OCI-LY3 (cell line): ENCODE data around the gene GALNT10.

ENCODE experiments used
- H2AFZ ChIP-seq: fragments of 200-600, 300-600 bp; shearing (Covaris generic); 2 replicates; pipeline ENCODE4 v1.6.0; 2014; ENCODE audit warnings: antibody characterized with exemption, low read depth, low read length
- H3K27ac ChIP-seq: fragments of 200-600, 300-600 bp; sonication (generic); 2 replicates; pipeline ENCODE4 v1.5.1; 2014; ENCODE audit warnings: mild to moderate bottlenecking, low read length, moderate library complexity, mixed read lengths
- H3K27me3 ChIP-seq: fragments of 200-600, 300-600 bp; sonication (generic); 2 replicates; pipeline ENCODE4 v1.6.1; 2014; ENCODE audit warnings: low read depth, low read length, mixed read lengths
- H3K36me3 ChIP-seq: fragments of 200-600, 300-600 bp; sonication (generic); replicated peaks from 2 replicates; pipeline ENCODE3; 2014; ENCODE audit warnings: low read depth, low read length, mixed read lengths
- H3K4me1 ChIP-seq: fragments of 300-600, 200-600 bp; sonication (generic); 2 replicates; pipeline ENCODE4 v1.6.1; 2014; ENCODE audit warnings: low read length, mixed read lengths
- H3K4me2 ChIP-seq: fragments of 200-600, 300-600 bp; sonication (generic); 2 replicates; pipeline ENCODE4 v1.6.1; 2014; ENCODE audit warnings: low read length, mixed read lengths
- H3K4me3 ChIP-seq: fragments of 300-600, 200-600 bp; sonication (generic); 2 replicates; pipeline ENCODE4 v1.5.1; 2014; ENCODE audit warnings: antibody characterized with exemption, mild to moderate bottlenecking, low read length, moderate library complexity
- H3K79me2 ChIP-seq: fragments of 300-600, 200-600 bp; shearing (Covaris generic); 2 replicates; pipeline ENCODE4 v1.6.1; 2014; ENCODE audit warnings: mild to moderate bottlenecking, low read length, mixed read lengths
- H3K9ac ChIP-seq: fragments of 300-600, 200-600 bp; shearing (Covaris generic); 2 replicates; pipeline ENCODE4 v1.6.0; 2014; ENCODE audit warnings: mild to moderate bottlenecking, low read length, moderate library complexity
- H3K9me3 ChIP-seq: fragments of 200-600, 300-600 bp; shearing (Covaris generic); 2 replicates; pipeline ENCODE4 v1.6.1; 2014; ENCODE audit warnings: low read length, mixed read lengths; ENCODE audit not compliant: insufficient read depth
- H4K20me1 ChIP-seq: fragments of 200-600, 300-600 bp; sonication (generic); 2 replicates; pipeline ENCODE4 v1.6.1; 2016; ENCODE audit warnings: low read length, mixed read lengths; ENCODE audit not compliant: insufficient read depth
- CTCF ChIP-seq: fragments of 200-600, 300-600 bp; sonication (generic); IDR thresholded peaks from 2 replicates; pipeline ENCODE4 v1.5.1; 2014; ENCODE audit warnings: antibody characterized with exemption, low read length, low read depth
- EZH2phosphoT487 ChIP-seq: fragments of 200-600 bp; shearing (Covaris generic); IDR thresholded peaks from 2 replicates; pipeline ENCODE4 v1.6.1; 2018; ENCODE audit warnings: antibody characterized with exemption, mixed run types, low read depth

Gene GALNT10

GRCh38 chr5:154388842-154389241 is 198.3 kb downstream of the GALNT10 start:
- no peak for TF ChIP-seq EZH2phosphoT487
- H2AFZ ChIP-seq, result no peak overlapping the region
- no peak overlapping the region for H3K4me2 ChIP-seq
- H3K36me3 ChIP-seq, result no peaks in the 10 kb centered on the region
- H3K9me3 ChIP-seq, result no peaks in the 10 kb centered on the region; the same call in 1 of the 2 replicates
- H3K4me3 ChIP-seq, result no peak overlapping the region
- no peaks in the 10 kb centered on the region for H3K27me3 ChIP-seq
- H3K9ac ChIP-seq, result no peak overlapping the region
- peaks cover 19% of the 10 kb centered on the region for H3K4me1 ChIP-seq
- no peaks in the 10 kb centered on the region for H3K79me2 ChIP-seq
- no peak overlapping the region for H3K27ac ChIP-seq
- no peaks in the 10 kb centered on the region for H4K20me1 ChIP-seq

GRCh38 chr5:154390096-154390495 is 199.6 kb downstream of the GALNT10 start:
- H3K27me3 ChIP-seq, result no peaks in the 10 kb centered on the region
- H3K79me2 ChIP-seq, result no peaks in the 10 kb centered on the region
- peaks cover 7% of the 10 kb centered on the region for H3K4me1 ChIP-seq
- no peaks in the 10 kb centered on the region for H3K36me3 ChIP-seq
- TF ChIP-seq CTCF (no peak), EZH2phosphoT487 (no peak)
- H4K20me1 ChIP-seq, result no peaks in the 10 kb centered on the region
- no peak overlapping the region for H3K4me2 ChIP-seq
- no peaks in the 10 kb centered on the region for H3K9me3 ChIP-seq
- H3K4me3 ChIP-seq, result no peak overlapping the region
- no peak overlapping the region for H2AFZ ChIP-seq
- no peak overlapping the region for H3K9ac ChIP-seq
- H3K27ac ChIP-seq, result no peak overlapping the region

- no peak overlapping the region for H3K27ac ChIP-seq
- no peak overlapping the region for H3K9ac ChIP-seq
- no peaks in the 10 kb centered on the region for H3K36me3 ChIP-seq
- H3K27me3 ChIP-seq, result no peaks in the 10 kb centered on the region
- no peak overlapping the region for H2AFZ ChIP-seq
- TF ChIP-seq EZH2phosphoT487, result no peak
- no peak for TF ChIP-seq CTCF
- peaks cover 6% of the 10 kb centered on the region for H3K4me1 ChIP-seq
- no peaks in the 10 kb centered on the region for H3K79me2 ChIP-seq
- H3K9me3 ChIP-seq, result no peaks in the 10 kb centered on the region
- H4K20me1 ChIP-seq, result no peaks in the 10 kb centered on the region
- no peak overlapping the region for H3K4me2 ChIP-seq
- no peak overlapping the region for H3K4me3 ChIP-seq
Observed at GRCh38 chr5:154390746-154391359, 200.3 kb downstream of the GALNT10 start.

GRCh38 chr5:154391788-154392187 is 201.3 kb downstream of the GALNT10 start:
- H3K9ac ChIP-seq, result no peak overlapping the region
- H3K27me3 ChIP-seq, result no peaks in the 10 kb centered on the region
- no peaks in the 10 kb centered on the region for H3K9me3 ChIP-seq
- no peak overlapping the region for H3K4me3 ChIP-seq
- no peaks in the 10 kb centered on the region for H4K20me1 ChIP-seq
- no peaks in the 10 kb centered on the region for H3K79me2 ChIP-seq
- no peaks in the 10 kb centered on the region for H3K36me3 ChIP-seq
- H2AFZ ChIP-seq, result no peak overlapping the region
- TF ChIP-seq CTCF, result no peak
- no peak for TF ChIP-seq EZH2phosphoT487
- no peak overlapping the region for H3K27ac ChIP-seq
- peaks cover 15% of the 10 kb centered on the region for H3K4me1 ChIP-seq
- no peak overlapping the region for H3K4me2 ChIP-seq
